ENCODE measurements around the gene HOXA7. TPM values are rescaled to one million over a fixed set of nuclear protein-coding genes. Genes with fewer than 3 reads are reported as not detected.

Gene HOXA7
- polyA plus RNA-seq, 1 of the 3 experiments (the other 2 are of a cell fraction), result not detected

DNA sequence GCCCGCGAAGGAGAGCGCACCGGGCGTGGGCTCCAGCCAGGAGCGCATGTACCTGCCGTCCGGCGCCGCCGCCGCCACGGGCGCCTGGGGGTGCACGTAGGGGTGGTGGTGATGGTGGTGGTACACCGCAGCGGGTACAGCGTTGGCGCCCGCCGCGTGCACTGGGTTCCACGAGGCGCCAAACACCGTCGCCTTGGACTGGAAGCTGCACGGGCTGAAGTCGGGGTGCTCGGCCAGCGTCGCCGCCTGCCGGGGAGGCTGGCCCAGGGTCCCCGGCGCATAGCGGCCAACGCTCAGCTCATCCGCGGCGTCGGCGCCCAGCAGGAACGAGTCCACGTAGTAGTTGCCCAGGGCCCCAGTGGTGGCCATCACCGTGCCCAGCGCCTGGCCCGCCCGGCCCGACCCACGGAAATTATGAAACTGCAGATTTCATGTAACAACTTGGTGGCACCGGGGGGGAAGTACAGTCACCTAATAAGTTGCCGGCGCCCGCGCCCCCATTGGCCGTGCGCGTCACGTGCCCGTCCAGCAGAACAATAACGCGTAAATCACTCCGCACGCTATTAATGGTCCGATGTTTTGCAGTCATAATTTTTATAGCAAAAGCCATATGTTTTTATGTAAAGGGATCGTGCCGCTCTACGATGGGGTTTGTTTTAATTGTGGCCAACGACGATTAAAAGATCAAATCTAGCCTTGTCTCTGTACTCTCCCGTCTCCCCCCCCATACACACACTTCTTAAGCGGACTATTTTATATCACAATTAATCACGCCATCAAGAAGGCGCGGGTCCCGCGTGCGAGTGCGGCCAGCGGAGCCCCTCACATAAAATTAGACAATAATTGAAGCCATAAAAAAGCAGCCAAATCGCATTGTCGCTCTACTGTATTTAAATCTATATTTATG, 8.9 kb upstream of the HOXA7 start, which contains the start of gene HOXA9:
TSS of gene HOXA9 (minus strand) at position 449 of the 907 bp plus-strand sequence. CDS start at position 369, 80 bp downstream.
- 15% methylated on average over 32 of the region's 82 CpGs for WGBS (ENCODE audit: low lambda C conversion rate)
- Histone ChIP-seq H3K36me3 (replicated peaks in 1 of 2; ENCODE audit: control insufficient read depth in 1 of 2, insufficient read depth in 2 of 2, low read length in 1 of 2) (no peaks in the 10 kb centered on the region), H3K4me3 (ENCODE audit: low read depth in 2 of 2, low read length in 1 of 2) (no peak within 1 kb of the TSS), H3K9me3 (no peaks in the 10 kb centered on the region), H3F3A (replicated peaks; ENCODE audit: insufficient read depth) (peaks cover 15% of the 10 kb centered on the region), H3K79me2 (ENCODE audit: insufficient read depth) (no peaks in the 10 kb centered on the region), H3K9me2 (no peaks in the 10 kb centered on the region), H3K4me2 (0 out of 2 replicates have a peak within 1 kb of the TSS, but pooled peaks have one; percentile 4), H3K4me1 (ENCODE audit: control insufficient read depth in 1 of 2, insufficient read depth in 2 of 2, low read depth in 1 of 2, low read length in 1 of 2) (peaks cover 0 to 8% of the 10 kb centered on the region in 2 experiments; a peak in 1 of 4 replicates), H4K20me1 (ENCODE audit: insufficient read depth) (peaks cover 9% of the 10 kb centered on the region), H2AFZ (ENCODE audit: low read depth) (no peak within 1 kb of the TSS), H3K9ac (no peak within 1 kb of the TSS), H3K27ac (ENCODE audit: low read depth in 2 of 2, low read length in 1 of 2) (no peak within 1 kb of the TSS), H3K27me3 (ENCODE audit: insufficient read depth) (peaks cover 91% of the 10 kb centered on the region)
- ChIA-PET POLR2A (no interaction called here), CTCF (interaction anchor here (1.1 to 12.1 kb wide), 7 partner anchors 9 to 795 kb away, joined by 4 to 205 read pairs (median 4); partner anchors contain the start of genes HOXA10 and HOXA3)
- DNase-seq, result no peak
- TF ChIP-seq EZH2phosphoT487 (IDR thresholded peaks at IDR 0.05; ENCODE audit: borderline replicate concordance, low read depth) (peak; percentile 92), POLR2AphosphoS5 (IDR thresholded peaks at IDR 0.05; ENCODE audit: low read depth, low read length) (no peak)
- TF ChIP-seq, protein P1, sequence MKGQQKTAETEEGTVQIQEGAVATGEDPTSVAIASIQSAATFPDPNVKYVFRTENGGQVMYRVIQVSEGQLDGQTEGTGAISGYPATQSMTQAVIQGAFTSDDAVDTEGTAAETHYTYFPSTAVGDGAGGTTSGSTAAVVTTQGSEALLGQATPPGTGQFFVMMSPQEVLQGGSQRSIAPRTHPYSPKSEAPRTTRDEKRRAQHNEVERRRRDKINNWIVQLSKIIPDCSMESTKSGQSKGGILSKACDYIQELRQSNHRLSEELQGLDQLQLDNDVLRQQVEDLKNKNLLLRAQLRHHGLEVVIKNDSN (IDR thresholded peaks at IDR 0.05; ENCODE audit: borderline replicate concordance, low read depth), result peak; percentile 52; the same call in 1 of the 2 replicates

DNA sequence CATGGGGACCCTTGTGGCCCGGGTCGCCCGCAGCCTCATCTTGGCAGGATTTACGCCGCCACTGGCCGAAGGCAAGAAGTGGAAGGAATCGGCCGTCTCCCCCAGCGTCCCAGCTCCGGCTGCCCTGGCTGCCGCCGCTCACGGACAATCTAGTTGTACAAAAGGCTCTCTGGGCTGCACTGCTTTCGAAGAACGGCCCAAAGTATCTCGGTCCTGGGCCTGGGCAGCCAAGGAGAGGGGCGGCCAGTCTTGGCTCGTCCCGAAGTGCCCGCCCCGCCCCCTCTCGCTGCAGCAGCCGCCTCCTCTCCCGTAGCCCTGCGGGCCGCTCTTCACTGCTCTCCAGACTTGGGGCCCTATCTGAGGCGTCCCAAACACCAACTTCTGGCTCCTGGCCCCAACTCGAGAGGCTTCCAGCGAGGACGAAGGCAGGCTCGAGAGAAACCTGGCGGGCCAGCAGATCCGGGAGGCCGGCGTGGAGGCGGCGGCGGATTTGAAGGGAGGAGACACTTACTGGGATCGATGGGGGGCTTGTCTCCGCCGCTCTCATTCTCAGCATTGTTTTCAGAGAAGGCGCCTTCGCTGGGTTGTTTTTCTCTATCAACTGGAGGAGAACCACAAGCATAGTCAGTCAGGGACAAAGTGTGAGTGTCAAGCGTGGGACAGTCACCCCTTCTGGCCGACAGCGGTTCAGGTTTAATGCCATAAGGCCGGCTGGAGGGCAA, 8.1 kb upstream of the HOXA7 start:
- CTCF ChIA-PET, result interaction anchor here (0.6 to 12.1 kb wide), 4 partner anchors 10 to 1348 kb away, joined by 3 to 270 read pairs (median 104); partner anchors contain the start of genes HOXA10, HOXA3, HOXA5 and HOXA6
- 15% methylated on average over 33 of the region's 47 CpGs for WGBS (ENCODE audit: low lambda C conversion rate)
- H3F3A ChIP-seq (replicated peaks; ENCODE audit: insufficient read depth), result peaks cover 13% of the 10 kb centered on the region
- H3K4me1 ChIP-seq (ENCODE audit: control insufficient read depth in 1 of 2, insufficient read depth in 2 of 2, low read depth in 1 of 2, low read length in 1 of 2), result peaks cover 0 to 8% of the 10 kb centered on the region in 2 experiments; a peak in 1 of 4 replicates
- H3K36me3 ChIP-seq (replicated peaks in 1 of 2; ENCODE audit: control insufficient read depth in 1 of 2, insufficient read depth in 2 of 2, low read length in 1 of 2), result no peaks in the 10 kb centered on the region
- no peak for TF ChIP-seq MXI1 (IDR thresholded peaks at IDR 0.05; ENCODE audit: low read depth, low read length)
- TF ChIP-seq TEAD4 (IDR thresholded peaks at IDR 0.05; ENCODE audit: borderline replicate concordance, insufficient read depth), result no peak
- no peak for TF ChIP-seq FOSL2 (IDR thresholded peaks at IDR 0.05; ENCODE audit: borderline replicate concordance, low read depth)
- no peak for TF ChIP-seq ELF1 (IDR thresholded peaks at IDR 0.05)
- TF ChIP-seq, protein P2, sequence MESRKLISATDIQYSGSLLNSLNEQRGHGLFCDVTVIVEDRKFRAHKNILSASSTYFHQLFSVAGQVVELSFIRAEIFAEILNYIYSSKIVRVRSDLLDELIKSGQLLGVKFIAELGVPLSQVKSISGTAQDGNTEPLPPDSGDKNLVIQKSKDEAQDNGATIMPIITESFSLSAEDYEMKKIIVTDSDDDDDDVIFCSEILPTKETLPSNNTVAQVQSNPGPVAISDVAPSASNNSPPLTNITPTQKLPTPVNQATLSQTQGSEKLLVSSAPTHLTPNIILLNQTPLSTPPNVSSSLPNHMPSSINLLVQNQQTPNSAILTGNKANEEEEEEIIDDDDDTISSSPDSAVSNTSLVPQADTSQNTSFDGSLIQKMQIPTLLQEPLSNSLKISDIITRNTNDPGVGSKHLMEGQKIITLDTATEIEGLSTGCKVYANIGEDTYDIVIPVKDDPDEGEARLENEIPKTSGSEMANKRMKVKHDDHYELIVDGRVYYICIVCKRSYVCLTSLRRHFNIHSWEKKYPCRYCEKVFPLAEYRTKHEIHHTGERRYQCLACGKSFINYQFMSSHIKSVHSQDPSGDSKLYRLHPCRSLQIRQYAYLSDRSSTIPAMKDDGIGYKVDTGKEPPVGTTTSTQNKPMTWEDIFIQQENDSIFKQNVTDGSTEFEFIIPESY (IDR thresholded peaks at IDR 0.05; ENCODE audit: borderline replicate concordance, low read depth), result no peak
- TF ChIP-seq, protein P3, sequence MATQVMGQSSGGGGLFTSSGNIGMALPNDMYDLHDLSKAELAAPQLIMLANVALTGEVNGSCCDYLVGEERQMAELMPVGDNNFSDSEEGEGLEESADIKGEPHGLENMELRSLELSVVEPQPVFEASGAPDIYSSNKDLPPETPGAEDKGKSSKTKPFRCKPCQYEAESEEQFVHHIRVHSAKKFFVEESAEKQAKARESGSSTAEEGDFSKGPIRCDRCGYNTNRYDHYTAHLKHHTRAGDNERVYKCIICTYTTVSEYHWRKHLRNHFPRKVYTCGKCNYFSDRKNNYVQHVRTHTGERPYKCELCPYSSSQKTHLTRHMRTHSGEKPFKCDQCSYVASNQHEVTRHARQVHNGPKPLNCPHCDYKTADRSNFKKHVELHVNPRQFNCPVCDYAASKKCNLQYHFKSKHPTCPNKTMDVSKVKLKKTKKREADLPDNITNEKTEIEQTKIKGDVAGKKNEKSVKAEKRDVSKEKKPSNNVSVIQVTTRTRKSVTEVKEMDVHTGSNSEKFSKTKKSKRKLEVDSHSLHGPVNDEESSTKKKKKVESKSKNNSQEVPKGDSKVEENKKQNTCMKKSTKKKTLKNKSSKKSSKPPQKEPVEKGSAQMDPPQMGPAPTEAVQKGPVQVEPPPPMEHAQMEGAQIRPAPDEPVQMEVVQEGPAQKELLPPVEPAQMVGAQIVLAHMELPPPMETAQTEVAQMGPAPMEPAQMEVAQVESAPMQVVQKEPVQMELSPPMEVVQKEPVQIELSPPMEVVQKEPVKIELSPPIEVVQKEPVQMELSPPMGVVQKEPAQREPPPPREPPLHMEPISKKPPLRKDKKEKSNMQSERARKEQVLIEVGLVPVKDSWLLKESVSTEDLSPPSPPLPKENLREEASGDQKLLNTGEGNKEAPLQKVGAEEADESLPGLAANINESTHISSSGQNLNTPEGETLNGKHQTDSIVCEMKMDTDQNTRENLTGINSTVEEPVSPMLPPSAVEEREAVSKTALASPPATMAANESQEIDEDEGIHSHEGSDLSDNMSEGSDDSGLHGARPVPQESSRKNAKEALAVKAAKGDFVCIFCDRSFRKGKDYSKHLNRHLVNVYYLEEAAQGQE (IDR thresholded peaks at IDR 0.05; ENCODE audit: low read depth, low read length), result no peak
- TF ChIP-seq, protein P4, sequence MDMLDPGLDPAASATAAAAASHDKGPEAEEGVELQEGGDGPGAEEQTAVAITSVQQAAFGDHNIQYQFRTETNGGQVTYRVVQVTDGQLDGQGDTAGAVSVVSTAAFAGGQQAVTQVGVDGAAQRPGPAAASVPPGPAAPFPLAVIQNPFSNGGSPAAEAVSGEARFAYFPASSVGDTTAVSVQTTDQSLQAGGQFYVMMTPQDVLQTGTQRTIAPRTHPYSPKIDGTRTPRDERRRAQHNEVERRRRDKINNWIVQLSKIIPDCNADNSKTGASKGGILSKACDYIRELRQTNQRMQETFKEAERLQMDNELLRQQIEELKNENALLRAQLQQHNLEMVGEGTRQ (IDR thresholded peaks at IDR 0.05; ENCODE audit: borderline replicate concordance, low read depth, low read length), result no peak
- TF ChIP-seq, protein P5, sequence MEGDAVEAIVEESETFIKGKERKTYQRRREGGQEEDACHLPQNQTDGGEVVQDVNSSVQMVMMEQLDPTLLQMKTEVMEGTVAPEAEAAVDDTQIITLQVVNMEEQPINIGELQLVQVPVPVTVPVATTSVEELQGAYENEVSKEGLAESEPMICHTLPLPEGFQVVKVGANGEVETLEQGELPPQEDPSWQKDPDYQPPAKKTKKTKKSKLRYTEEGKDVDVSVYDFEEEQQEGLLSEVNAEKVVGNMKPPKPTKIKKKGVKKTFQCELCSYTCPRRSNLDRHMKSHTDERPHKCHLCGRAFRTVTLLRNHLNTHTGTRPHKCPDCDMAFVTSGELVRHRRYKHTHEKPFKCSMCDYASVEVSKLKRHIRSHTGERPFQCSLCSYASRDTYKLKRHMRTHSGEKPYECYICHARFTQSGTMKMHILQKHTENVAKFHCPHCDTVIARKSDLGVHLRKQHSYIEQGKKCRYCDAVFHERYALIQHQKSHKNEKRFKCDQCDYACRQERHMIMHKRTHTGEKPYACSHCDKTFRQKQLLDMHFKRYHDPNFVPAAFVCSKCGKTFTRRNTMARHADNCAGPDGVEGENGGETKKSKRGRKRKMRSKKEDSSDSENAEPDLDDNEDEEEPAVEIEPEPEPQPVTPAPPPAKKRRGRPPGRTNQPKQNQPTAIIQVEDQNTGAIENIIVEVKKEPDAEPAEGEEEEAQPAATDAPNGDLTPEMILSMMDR (IDR thresholded peaks at IDR 0.05), result peak; percentile 34; the same call in 1 of the 2 replicates
- TF ChIP-seq GATA2 (CRISPR knock-in tag; IDR thresholded peaks at IDR 0.05), result no peak
- no peak overlapping the region for H2AFZ ChIP-seq (ENCODE audit: low read depth)
- peaks cover 91% of the 10 kb centered on the region for H3K27me3 ChIP-seq (ENCODE audit: insufficient read depth)
- H3K9me3 ChIP-seq, result no peaks in the 10 kb centered on the region
- no peak overlapping the region for H3K27ac ChIP-seq (ENCODE audit: low read depth in 2 of 2, low read length in 1 of 2)
- H3K79me2 ChIP-seq (ENCODE audit: insufficient read depth), result no peaks in the 10 kb centered on the region
- H3K4me3 ChIP-seq (ENCODE audit: low read depth in 2 of 2, low read length in 1 of 2), result no peak overlapping the region
- no peak for DNase-seq
- 0 out of 2 replicates have a peak overlapping the region, but pooled peaks have one; percentile 4 for H3K4me2 ChIP-seq
- peaks cover 5% of the 10 kb centered on the region for H4K20me1 ChIP-seq (ENCODE audit: insufficient read depth)
- no peak overlapping the region for H3K9ac ChIP-seq
- POLR2A ChIA-PET, result no interaction called here
- no peaks in the 10 kb centered on the region for H3K9me2 ChIP-seq

Data from SK-N-SH (cell line).